SK-N-SH (cell line): ENCODE measurements around the gene SLC38A3. TPM values are rescaled to one million over a fixed set of nuclear protein-coding genes. Genes with fewer than 3 reads are reported as not detected.

Experiments used
- CTCF ChIA-PET: fragments of 300-600, 350-600 bp; formaldehyde crosslinking; extraction: SDS; loops from one replicate; lab custom pipeline; 2021; lab: Yijun Ruan, JAX
- POLR2A ChIA-PET: fragments of 350-600 bp; sonication (Branson Sonifier 250); formaldehyde crosslinking; extraction: SDS; loops from one replicate; lab custom pipeline; 2020; ENCODE audit warnings: antibody characterized with exemption, inconsistent platforms; lab: Yijun Ruan, JAX
- DNase-seq: peaks from one replicate; pipeline ENCODE4 v3.0.0; 2012
- H2AFZ ChIP-seq: fragments of 200-600 bp; sonication (generic); 2 replicates; pipeline ENCODE4 v1.8.1; 2016; ENCODE audit warnings: antibody characterized with exemption, mild to moderate bottlenecking, low read depth
- H3F3A ChIP-seq: fragments of 200-600 bp; sonication (generic); replicated peaks from 2 replicates; pipeline ENCODE3; 2016; ENCODE audit warnings: antibody characterized with exemption, mild to moderate bottlenecking; ENCODE audit not compliant: insufficient read depth
- H3K27ac ChIP-seq, 2 experiments: fragments of 200-500 bp in 1 of 2; fragments of 200-600 bp in 1 of 2; sonication (Bioruptor generic) in 1 of 2; sonication (generic), shearing (Covaris generic) in 1 of 2; 2 replicates each; pipeline versions ENCODE4 v1.5.1 to v1.6.1; 2014 to 2016; ENCODE audit warnings: low read depth in 2 of 2, inconsistent platforms in 1 of 2, low read length in 1 of 2, mild to moderate bottlenecking in 1 of 2, mixed read lengths in 1 of 2
- H3K27me3 ChIP-seq: fragments of 200-600 bp; sonication (generic), shearing (Covaris generic); 2 replicates; pipeline ENCODE4 v1.6.1; 2016; ENCODE audit warnings: mixed run types; ENCODE audit not compliant: insufficient read depth
- H3K36me3 ChIP-seq, 2 experiments: fragments of 200-500 bp in 1 of 2; fragments of 200-600 bp in 1 of 2; sonication (Bioruptor generic) in 1 of 2; sonication (generic) in 1 of 2; replicated peaks in 1 of 2; 2 replicates each; pipeline versions ENCODE3 to v1.5.1; 2014 to 2016; ENCODE audit warnings: low read length in 1 of 2, mild to moderate bottlenecking in 1 of 2; ENCODE audit not compliant: insufficient read depth in 2 of 2, control insufficient read depth in 1 of 2
- H3K4me1 ChIP-seq, 2 experiments: fragments of 200-500 bp in 1 of 2; fragments of 200-600 bp in 1 of 2; sonication (Bioruptor generic) in 1 of 2; sonication (generic), shearing (Covaris generic) in 1 of 2; 2 replicates each; pipeline versions ENCODE4 v1.5.1 to v1.6.1; 2014 to 2016; ENCODE audit warnings: low read depth in 1 of 2, low read length in 1 of 2, mixed run types in 1 of 2; ENCODE audit not compliant: insufficient read depth in 2 of 2, control insufficient read depth in 1 of 2
- H3K4me2 ChIP-seq: fragments of 200-600 bp; sonication (generic), shearing (Covaris generic); 2 replicates; pipeline ENCODE4 v1.6.1; 2017; ENCODE audit warnings: mixed run types
- H3K4me3 ChIP-seq, 2 experiments: fragments of 200-500 bp in 1 of 2; fragments of 200-600 bp in 1 of 2; sonication (Bioruptor generic) in 1 of 2; sonication (generic), shearing (Covaris generic) in 1 of 2; 2 replicates each; pipeline versions ENCODE4 v1.5.1 to v1.8.1; 2014 to 2016; ENCODE audit warnings: low read depth in 2 of 2, inconsistent platforms in 1 of 2, low read length in 1 of 2, mild to moderate bottlenecking in 1 of 2, mixed read lengths in 1 of 2, moderate library complexity in 1 of 2
- H3K79me2 ChIP-seq: fragments of 200-600 bp; sonication (generic); 2 replicates; pipeline ENCODE4 v1.8.1; 2017; ENCODE audit warnings: mild to moderate bottlenecking; ENCODE audit not compliant: insufficient read depth
- H3K9ac ChIP-seq: fragments of 200-600 bp; sonication (generic); 2 replicates; pipeline ENCODE4 v1.6.1; 2017; ENCODE audit warnings: mixed run types
- H3K9me2 ChIP-seq: fragments of 200-600 bp; sonication (generic); 2 replicates; pipeline ENCODE4 v1.6.1; 2017; ENCODE audit warnings: mixed run types
- H3K9me3 ChIP-seq: fragments of 200-600 bp; sonication (generic); 2 replicates; pipeline ENCODE4 v1.6.1; 2017; ENCODE audit warnings: mixed run types, mild to moderate bottlenecking, moderate library complexity
- H4K20me1 ChIP-seq: fragments of 200-600 bp; sonication (generic); 2 replicates; pipeline ENCODE4 v1.6.1; 2017; ENCODE audit warnings: mild to moderate bottlenecking, mixed run types; ENCODE audit not compliant: insufficient read depth
- CHD2 ChIP-seq: fragments of 150-350 bp; IDR thresholded peaks from 2 replicates; pipeline ENCODE4 v1.6.1; 2018; ENCODE audit warnings: low read length; ENCODE audit not compliant: partially characterized antibody
- ELF1 ChIP-seq: IDR thresholded peaks from 2 replicates; pipeline ENCODE4 v1.4.0; 2012
- EP300 ChIP-seq, 2 experiments: IDR thresholded peaks; 2 replicates each; pipeline versions ENCODE4 v1.4.0 to v1.6.1; 2012; ENCODE audit warnings: borderline replicate concordance in 1 of 2, low read depth in 1 of 2, low read length in 1 of 2
- FOXM1 ChIP-seq: IDR thresholded peaks from 2 replicates; pipeline ENCODE4 v1.4.0; 2012; ENCODE audit warnings: low read depth, mild to moderate bottlenecking
- GABPA ChIP-seq: IDR thresholded peaks from 2 replicates; pipeline ENCODE4 v1.4.0; 2012; ENCODE audit warnings: low read depth, mild to moderate bottlenecking
- MXI1 ChIP-seq: IDR thresholded peaks from 2 replicates; pipeline ENCODE4 v1.6.1; 2012; ENCODE audit warnings: mild to moderate bottlenecking, low read depth, low read length, improper control_type of control experiment
- NRF1 ChIP-seq: IDR thresholded peaks from 2 replicates; pipeline ENCODE4 v1.6.1; 2012; ENCODE audit warnings: low read depth, mild to moderate bottlenecking, low read length
- PBX3 ChIP-seq: IDR thresholded peaks from 2 replicates; pipeline ENCODE4; 2012
- POLR2AphosphoS5 ChIP-seq: IDR thresholded peaks from 2 replicates; pipeline ENCODE4 v1.6.1; 2012; ENCODE audit warnings: low read depth, low read length
- RAD21 ChIP-seq: IDR thresholded peaks from 2 replicates; pipeline ENCODE4 v1.6.1; 2012; ENCODE audit warnings: mild to moderate bottlenecking, low read length
- RCOR1 ChIP-seq: fragments of 150-350 bp; IDR thresholded peaks from 2 replicates; pipeline ENCODE4 v1.6.1; 2017; ENCODE audit warnings: antibody characterized with exemption, low read length
- TCF12 ChIP-seq: IDR thresholded peaks from 2 replicates; pipeline ENCODE4 v1.4.0; 2012
- TEAD4 ChIP-seq: IDR thresholded peaks from 2 replicates; pipeline ENCODE4 v1.4.0; 2012; ENCODE audit warnings: mild to moderate bottlenecking, borderline replicate concordance; ENCODE audit not compliant: insufficient read depth
- YY1 ChIP-seq: IDR thresholded peaks from 2 replicates; pipeline ENCODE4 v1.4.0; 2012; ENCODE audit warnings: low read depth, mild to moderate bottlenecking
- WGBS: methylation state at CpG from one replicate; pipeline ENCODE4 v1.1.6; 2017; ENCODE audit warnings: low lambda C conversion rate; 5-methylcytosine and 5-hydroxymethylcytosine counted together
- polyA plus RNA-seq, 3 experiments: library from polyadenylated mRNA; depleted of rRNA; stranded (reverse); fragments of >200 nt; gene quantifications; 2 replicates each; pipeline ENCODE4 v1.2.3, GENCODE V29; 2012
- TF ChIP-seq, protein P1 (sequence below): IDR thresholded peaks from 2 replicates; pipeline ENCODE4 v1.4.0; 2012; ENCODE audit warnings: low read depth
- TF ChIP-seq, protein P2 (sequence below): fragments of 200-600 bp; sonication (generic); IDR thresholded peaks from 2 replicates; pipeline ENCODE4 v1.6.1; 2017; ENCODE audit warnings: antibody characterized with exemption, mild to moderate bottlenecking, moderate library complexity
- TF ChIP-seq, protein P3 (sequence below): fragments of 150-350 bp; IDR thresholded peaks from 2 replicates; pipeline ENCODE4 v1.6.1; 2017; ENCODE audit warnings: antibody characterized with exemption, low read length, low read depth, borderline replicate concordance

Gene SLC38A3
- polyA plus RNA-seq, 1 of the 3 experiments (the other 2 are of a cell fraction), result 0.84 TPM

DNA sequence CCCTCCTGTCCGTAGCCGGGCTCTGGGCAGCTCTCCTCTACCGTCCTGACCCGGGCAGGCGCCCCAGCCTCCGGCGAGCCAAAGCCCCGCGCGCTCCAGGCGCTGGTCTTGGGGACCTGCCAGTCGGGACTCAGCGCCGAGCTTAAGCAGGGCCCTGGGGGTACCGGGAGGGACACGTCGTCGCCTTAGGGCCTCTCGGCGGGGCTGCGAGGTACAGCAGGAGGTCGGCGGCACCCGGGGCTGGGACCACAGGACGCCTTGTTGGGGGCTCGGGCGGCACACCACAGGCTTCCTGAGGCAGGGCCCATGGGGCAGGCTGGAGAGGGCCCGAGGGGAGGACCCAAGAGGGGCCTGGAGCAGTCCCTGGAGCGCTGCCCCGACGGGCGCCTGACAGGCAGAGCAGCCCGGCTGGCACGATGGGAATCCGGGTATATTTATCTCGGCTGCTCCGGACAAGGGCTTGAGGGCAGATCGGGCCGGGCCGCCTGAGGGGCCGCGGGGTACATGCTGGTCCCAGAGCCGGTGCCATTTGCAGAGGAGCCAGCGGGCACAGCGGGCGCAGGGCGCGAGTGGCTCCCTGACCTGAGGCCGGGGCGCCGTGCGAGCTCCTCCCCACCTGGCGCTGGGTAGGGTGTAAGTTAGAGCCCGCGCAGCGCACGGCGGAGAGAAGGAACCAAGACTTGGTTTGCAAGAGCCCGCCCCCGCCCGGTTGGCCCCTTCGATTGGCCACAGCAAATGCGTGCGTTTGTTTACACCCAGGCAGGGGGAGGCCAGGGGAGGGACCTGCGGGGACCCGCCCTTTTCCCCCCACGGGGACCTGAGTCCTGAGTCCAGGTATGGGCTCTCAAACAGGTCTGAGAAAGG, 574 bp downstream of the SLC38A3 start (continued):
- TF ChIP-seq TCF12 (no peak), MXI1 (no peak), YY1 (no peak), TEAD4 (no peak), RCOR1 (no peak)
- TF ChIP-seq, all 33 proteins: peak for 0

DNA sequence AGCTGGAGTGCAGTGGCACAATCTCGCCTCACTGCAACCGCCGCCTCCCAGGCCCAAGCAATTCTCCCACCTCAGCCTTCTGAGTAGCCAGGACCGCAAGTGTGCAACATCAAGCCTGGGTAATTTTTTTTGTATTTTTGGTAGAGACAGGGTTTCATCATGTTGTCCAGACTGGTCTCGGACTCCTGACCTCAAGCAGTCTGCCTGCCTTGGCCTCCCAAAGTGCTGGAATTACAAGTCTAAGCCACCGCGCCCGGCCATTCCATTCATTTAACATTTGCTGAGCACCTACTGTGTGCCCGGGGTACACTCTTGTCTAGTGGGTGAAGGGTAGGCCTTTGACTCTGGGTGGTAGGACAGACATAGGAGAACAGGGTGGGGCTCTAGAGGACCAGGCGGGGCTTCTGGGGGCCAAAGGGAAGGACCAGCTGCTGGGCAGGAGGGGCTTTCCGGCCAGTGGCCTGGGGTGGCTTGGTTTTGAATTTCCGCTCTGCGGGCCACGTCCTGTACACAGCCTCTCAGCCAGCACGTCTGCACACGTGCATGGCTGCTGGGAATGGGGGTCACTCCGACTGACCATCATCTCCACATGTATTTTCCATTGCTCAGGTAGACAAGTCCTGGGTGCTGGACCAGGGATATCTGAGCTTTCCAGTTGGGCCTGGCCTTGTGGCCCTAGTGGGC, 2.4 kb downstream of the SLC38A3 start:
- Histone ChIP-seq H3K9me3 (no peaks in the 10 kb centered on the region), H3K79me2 (no peaks in the 10 kb centered on the region), H3K4me3 (no peak overlapping the region), H2AFZ (no peak overlapping the region), H3K9me2 (no peaks in the 10 kb centered on the region), H3K4me2 (no peak overlapping the region), H3K4me1 (peaks cover 0 to 11% of the 10 kb centered on the region in 2 experiments; a peak in 1 of 4 replicates), H3K36me3 (no peaks in the 10 kb centered on the region), H3K27me3 (peaks cover 28% of the 10 kb centered on the region), H3K9ac (no peak overlapping the region), H3K27ac (no peak overlapping the region), H3F3A (no peaks in the 10 kb centered on the region), H4K20me1 (no peaks in the 10 kb centered on the region)
- TF ChIP-seq, protein P1, sequence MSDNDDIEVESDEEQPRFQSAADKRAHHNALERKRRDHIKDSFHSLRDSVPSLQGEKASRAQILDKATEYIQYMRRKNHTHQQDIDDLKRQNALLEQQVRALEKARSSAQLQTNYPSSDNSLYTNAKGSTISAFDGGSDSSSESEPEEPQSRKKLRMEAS, result no peak
- TF ChIP-seq ELF1, result no peak
- TF ChIP-seq POLR2AphosphoS5, result no peak
- TF ChIP-seq, protein P2, sequence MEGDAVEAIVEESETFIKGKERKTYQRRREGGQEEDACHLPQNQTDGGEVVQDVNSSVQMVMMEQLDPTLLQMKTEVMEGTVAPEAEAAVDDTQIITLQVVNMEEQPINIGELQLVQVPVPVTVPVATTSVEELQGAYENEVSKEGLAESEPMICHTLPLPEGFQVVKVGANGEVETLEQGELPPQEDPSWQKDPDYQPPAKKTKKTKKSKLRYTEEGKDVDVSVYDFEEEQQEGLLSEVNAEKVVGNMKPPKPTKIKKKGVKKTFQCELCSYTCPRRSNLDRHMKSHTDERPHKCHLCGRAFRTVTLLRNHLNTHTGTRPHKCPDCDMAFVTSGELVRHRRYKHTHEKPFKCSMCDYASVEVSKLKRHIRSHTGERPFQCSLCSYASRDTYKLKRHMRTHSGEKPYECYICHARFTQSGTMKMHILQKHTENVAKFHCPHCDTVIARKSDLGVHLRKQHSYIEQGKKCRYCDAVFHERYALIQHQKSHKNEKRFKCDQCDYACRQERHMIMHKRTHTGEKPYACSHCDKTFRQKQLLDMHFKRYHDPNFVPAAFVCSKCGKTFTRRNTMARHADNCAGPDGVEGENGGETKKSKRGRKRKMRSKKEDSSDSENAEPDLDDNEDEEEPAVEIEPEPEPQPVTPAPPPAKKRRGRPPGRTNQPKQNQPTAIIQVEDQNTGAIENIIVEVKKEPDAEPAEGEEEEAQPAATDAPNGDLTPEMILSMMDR, result no peak
- WGBS, result 88% methylated on average over 17 of the region's 17 CpGs
- ChIA-PET POLR2A (no interaction called here), CTCF (interaction anchor here (0.9 to 61.6 kb wide), 4 partner anchors 14 to 85 kb away, joined by 3 to 1375 read pairs (median 98); partner anchors contain the start of gene GNAT1)
- no peak for DNase-seq

GRCh38 chr3:50208677-50209344, 3.7 kb downstream of the SLC38A3 start:
- Histone ChIP-seq H3K4me3 (no peak overlapping the region), H2AFZ (no peak overlapping the region), H3K9me3 (no peaks in the 10 kb centered on the region), H3K9me2 (no peaks in the 10 kb centered on the region), H3K27ac (no peak overlapping the region), H3K79me2 (no peaks in the 10 kb centered on the region), H3K4me1 (peaks cover 0 to 15% of the 10 kb centered on the region in 2 experiments; a peak in 1 of 4 replicates), H3K9ac (no peak overlapping the region), H4K20me1 (no peaks in the 10 kb centered on the region), H3K36me3 (no peaks in the 10 kb centered on the region), H3K27me3 (peaks cover 23% of the 10 kb centered on the region), H3K4me2 (no peak overlapping the region), H3F3A (no peaks in the 10 kb centered on the region)
- WGBS, result 70% methylated on average over 10 of the region's 14 CpGs
- ChIA-PET POLR2A (no interaction called here), CTCF (interaction anchor here (1.0 to 61.6 kb wide), 7 partner anchors 9 to 66 kb away, joined by 3 to 1375 read pairs (median 10); partner anchors contain the start of gene GNAT1)
- DNase-seq, result no peak
- TF ChIP-seq PBX3 (no peak), GABPA (no peak), RAD21 (no peak), CHD2 (no peak), NRF1 (no peak), FOXM1 (no peak), EP300 (IDR thresholded peaks at IDR 0.05; ENCODE audit: borderline replicate concordance in 1 of 2, low read depth in 1 of 2, low read length in 1 of 2) (no peak)
- TF ChIP-seq, protein P3, sequence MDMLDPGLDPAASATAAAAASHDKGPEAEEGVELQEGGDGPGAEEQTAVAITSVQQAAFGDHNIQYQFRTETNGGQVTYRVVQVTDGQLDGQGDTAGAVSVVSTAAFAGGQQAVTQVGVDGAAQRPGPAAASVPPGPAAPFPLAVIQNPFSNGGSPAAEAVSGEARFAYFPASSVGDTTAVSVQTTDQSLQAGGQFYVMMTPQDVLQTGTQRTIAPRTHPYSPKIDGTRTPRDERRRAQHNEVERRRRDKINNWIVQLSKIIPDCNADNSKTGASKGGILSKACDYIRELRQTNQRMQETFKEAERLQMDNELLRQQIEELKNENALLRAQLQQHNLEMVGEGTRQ, result no peak
- TF ChIP-seq, protein P2, result no peak
